GM19025 (cell line): ENCODE measurements around the gene DEPDC4.
"Not testable (repeated sequence)": the region's sequence is repeated elsewhere in the genome, so short reads cannot be mapped to it uniquely, and the experiment has no call there.

Source experiments
- ATAC-seq: cut with Tn5 transposase; IDR thresholded peaks from one replicate; pipeline ENCODE4 v1.9.1; 2021; ENCODE audit warnings: mild to moderate bottlenecking, low read depth, moderate library complexity; ENCODE audit not compliant: unreplicated experiment

Gene DEPDC4

DNA sequence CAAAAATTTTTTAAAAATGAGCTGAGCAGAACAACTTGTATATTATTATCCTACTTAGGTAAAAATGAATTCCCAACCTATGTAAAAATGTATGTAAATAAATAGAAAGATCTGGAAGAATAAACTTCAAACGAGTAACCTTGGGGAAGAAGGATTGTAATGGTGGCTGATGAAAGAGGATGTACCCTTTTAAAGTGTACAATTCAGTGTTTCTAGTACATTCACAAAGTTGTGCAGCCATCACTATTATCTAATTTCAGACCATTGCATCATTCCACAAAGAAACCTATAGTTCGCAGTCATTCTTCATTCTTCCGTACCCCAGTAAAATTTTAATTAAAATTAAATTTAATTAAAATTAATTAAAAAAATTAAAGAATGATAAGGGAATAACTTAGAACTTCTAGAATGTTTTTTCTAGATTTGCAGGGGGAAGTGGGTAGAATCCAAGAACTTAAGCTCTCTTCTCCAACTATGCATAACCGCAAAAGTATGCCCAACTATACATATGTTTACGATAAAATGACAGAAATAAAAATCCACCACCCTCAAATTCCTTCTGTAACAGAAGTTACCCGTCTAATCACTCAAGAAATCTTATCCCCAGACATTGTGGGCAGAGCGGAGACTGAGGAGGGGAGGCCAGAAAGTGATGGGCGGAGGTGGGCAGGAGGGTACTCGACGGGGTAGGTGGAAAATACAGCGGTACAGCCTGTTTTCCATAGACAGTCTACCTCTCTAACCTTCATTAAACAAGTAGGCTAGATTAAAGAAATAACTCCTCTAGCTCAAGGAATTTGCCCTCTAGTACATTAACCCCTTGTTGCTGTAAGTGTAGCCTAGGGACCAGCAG is 921 bp downstream of the DEPDC4 start:
- peak; percentile 9 for ATAC-seq

DNA sequence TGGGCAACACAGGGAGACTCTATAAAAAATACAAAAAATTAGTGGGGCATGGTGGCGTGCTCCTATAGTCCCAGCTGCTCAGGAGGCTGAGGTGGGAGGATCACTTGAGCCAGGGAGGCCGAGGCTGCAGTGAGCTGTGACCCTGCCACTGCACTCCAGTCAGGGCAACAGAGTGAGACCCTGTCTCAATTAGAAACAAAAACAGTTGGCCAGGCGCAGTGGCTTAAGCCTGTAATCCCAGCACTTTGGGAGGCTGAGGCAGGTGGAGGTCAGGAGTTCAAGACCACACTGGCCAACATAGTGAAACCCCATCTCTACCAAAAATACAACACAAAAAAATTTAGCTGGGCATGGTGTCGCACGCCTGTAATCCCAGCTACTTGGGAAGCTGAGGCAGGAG is 1.8 kb downstream of the DEPDC4 start:
- not testable (repeated sequence) for ATAC-seq

DNA sequence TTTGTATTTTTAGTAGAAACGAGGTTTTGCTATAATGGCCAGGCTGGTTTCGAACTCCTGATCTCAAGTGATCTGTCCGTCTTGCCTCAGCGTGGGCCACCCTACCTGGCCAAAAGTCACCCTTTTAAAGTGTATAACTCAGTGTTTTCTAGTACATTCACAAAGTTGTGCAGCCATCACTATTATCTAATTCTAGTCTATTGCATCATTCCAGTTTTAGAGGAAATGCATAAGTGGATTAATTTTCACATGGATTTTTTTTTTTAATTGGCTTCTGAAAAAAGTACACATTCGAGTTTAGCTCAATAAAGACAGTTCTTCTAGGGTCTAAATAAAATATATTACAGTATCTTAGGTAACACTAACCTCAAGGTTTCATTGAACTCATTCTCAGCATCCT is 3.7 kb downstream of the DEPDC4 start:
- no peak for ATAC-seq

DNA sequence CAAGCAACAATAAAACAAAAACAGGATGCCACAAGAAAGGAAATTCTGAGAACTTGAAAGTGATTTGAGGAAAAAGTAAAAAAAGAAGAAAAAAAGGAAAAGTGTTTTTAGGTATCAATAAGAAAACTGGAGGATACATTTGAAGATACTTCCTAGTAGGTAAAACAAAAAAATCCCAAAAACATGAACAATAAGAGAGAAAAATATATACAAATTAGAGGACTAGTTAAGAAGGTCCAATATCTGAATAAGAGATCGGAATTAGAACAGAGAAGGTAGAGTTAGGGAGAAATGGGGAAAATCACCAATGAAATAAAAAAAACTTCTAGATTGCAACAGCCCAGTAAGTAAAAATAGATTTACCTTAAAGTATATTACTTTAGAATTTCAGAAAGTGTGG is 8.8 kb downstream of the DEPDC4 start:
- no peak for ATAC-seq

DNA sequence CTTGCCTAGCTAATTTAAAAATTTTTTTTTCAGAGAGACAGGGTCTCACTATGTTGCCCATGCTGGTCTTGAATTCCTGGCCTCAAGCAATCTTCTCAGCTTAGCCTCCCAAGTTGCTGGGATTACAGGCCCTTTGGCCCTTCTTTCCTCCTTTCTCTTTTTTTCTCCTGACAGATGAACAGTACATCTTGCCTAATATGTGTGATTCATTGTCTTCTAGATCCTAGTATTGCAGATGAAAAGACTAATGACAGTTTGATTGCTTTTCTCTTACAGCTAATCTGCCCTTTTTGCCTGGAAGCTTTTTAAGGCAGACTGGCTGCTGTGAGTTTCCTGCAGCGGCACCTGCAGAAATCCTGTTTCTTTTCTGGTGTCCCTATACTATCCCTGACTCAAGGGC is 12.0 kb downstream of the DEPDC4 start:
- no peak for ATAC-seq

DNA sequence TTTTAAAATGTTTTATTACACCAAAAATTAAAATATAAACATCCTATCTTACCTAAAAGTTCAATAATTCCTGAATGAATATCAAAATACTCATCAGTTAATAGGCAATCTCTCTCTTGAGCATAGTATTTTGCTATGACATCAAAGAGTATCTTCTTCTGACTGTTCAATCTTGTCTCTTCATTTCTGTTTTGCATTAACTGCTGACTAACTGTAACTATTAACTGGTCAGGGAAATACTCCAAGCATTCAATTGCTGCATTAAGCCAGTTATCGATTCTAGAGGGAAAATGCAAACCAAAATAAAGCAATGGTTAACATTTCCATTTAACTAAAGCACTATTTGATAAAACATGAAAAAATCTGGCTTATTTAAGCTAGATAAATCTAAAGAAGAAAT is 13.4 kb downstream of the DEPDC4 start:
- ATAC-seq, result no peak

DNA sequence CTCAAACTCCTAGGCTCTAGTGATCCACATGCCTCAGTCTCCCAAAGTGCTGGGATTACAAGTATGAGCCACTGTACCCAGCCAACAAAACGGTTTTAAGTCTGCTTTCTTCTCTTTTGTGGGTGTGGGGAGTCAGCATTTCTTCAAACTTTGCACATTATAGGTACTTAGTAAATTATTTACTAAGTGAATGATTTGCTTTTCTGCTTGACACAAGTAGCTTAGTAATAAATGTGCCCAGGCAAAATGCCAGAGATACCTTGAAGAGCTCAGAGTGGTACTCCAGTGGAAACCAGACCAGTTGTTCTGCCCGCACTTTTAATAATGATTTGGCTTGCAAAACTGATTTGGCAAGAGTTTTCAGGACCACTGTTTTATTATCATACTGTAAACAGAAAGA is 15.0 kb downstream of the DEPDC4 start:
- ATAC-seq, result no peak

DNA sequence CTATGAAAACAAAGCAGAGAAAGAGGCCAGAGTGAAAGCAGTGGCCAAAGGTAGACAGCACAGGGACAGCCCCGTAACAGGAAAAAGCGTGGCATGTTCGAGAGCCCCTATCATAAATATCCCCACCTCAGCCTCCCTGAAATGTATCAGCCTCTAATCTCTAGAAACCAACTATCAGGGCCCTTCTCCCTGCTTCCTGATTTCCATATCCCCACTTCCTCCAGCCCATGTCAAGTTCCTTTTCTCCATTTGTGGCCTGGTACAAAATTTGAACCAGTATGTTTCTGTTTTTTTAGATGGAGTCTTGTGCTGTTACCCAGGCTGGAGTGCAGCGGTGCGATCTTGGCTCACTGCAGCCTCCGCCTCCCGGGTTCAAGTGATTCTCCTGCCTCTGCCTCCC is 16.9 kb downstream of the DEPDC4 start:
- ATAC-seq, result no peak

DNA sequence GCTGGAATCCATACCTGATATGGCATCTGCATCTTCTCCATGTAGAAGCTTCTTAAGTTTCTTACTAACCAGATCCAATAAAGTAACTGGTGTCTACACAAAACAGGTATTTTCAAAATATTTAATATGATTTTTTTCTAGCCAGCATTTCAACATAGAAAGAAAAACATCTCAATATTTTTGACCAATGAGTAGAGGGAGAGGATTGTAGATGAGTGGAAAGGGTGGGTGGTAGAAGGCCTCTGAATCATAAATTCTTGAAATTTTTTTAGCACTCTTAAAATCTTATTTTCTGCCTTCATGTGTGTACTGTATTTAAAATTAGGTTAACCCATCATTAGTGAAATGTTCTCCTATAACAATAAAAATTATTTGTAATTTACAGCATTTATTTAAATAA is 18.0 kb downstream of the DEPDC4 start:
- no peak for ATAC-seq

DNA sequence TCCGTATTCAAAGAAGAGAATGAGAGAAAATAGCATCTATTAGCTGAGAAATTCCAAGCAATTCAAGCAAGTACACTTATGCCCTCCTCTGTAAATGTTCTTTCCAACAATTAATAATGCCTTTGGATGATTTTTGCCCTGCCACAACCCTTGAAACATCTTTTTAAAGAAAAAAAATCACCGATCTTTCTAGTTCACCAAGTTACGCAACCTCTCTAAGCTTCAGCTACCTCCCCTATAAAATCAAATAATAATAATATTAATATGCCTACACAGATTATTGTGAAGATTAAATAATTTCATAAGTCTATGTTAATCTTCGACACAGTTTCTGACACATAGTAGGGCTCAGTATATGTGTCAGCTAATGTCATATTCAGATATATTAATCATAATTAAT is 19.1 kb downstream of the DEPDC4 start:
- ATAC-seq, result no peak

DNA sequence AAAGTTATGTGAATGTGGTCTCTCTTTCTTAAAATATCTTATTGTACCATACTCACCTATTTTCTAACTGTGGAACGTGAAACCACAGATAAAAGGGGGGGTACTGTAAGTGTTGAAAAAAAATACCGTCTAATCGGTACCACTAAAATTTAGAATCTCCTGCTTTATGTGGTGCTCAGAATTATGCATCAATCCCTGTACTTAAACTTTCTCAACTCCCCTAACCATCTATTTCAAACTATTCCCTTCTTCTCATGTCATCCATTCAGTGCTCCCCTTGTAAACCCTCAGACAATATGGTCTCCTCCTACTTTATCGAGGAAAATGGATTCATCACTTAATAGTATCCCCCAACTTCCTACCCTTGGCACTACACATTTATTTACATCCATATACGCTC is 23.7 kb downstream of the DEPDC4 start:
- ATAC-seq, result no peak

DNA sequence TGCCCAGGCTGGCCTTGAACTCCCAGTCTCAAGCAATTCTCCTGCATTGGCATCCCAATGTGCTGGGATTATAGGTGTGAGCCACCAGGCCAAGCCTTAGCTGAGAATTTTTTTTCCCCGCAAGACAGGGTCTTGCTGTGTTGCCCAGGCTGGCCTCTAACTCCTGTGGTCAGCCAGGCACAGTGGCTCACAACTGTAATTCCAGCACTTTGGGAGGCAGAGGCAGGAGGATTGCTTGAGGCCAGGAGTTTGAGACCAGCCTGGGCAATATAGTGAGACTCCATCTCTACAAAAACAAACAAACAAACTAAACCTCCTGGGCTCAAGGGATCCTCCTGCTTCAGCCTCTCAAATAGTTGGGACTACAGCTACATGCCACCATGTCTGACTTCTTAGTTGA is 27.3 kb downstream of the DEPDC4 start:
- ATAC-seq, result no peak

DNA sequence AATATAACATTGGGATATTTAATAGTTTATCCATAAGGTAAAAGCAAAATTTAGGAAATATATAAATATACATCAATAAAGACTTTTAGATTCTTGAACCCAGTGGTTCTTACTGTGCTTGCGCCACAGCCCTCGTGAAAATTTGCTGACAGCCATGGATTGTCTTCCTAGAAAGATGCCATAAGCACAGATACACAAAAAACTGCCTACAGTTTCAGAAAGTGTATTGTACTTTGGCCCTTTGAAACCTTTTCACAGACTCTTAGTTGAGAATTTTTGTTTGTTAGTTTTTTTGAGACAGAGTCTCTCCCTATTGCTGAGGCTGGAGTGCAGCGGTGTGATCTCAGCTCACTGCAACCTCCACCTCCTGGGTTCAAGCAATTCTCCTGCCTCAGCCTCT is 28.1 kb downstream of the DEPDC4 start:
- ATAC-seq, result no peak

DNA sequence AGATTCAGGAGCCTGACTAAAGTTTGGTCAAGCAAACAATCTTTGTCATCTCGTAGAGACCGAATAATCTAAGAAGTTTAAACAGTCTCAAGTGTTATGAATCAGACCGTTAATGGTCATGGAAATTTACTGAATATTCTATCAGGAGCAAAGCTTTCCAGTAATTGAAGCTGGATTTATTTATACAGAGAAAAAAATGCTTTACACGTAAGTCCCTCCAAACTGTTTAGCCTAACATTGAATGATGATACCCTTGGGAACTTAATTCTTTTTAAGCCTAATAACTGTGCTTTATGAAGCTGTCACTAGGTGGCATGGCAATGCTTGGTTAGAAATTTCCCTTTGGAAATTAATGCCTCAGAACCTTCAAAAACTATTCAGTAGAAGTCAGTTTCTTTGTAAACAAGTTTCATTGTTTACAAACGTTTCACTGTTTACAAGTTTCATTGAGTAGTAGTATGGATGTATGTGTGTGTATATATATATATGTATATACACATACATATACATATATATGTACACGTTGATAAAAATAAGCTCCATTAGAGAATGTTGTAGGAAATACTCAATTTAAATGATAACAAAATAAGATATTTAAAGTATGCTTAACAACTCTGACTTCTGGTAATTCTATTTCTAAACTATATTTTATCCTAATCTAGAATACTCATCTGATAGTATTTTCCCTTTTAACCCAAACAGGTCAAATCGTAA is 32.1 kb downstream of the DEPDC4 start:
- no peak for ATAC-seq

DNA sequence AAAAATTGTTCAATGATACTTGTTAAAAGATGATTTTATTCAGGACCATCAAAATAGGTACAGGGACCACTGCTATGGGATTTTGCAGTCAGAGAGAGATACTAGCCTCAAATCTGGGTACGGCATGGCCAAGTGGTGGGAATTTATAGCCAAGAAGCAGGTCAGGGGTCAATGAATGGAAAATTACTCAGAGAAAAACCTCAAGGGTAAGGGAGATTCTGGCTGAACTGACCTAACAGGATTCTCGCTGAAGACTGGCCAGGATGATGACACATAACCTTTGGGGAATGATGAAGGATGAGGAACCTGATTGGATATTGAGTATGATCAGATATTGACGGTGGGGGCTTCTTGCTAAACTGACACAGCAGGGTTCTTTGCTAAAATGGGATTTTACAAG is 32.7 kb downstream of the DEPDC4 start:
- no peak for ATAC-seq

DNA sequence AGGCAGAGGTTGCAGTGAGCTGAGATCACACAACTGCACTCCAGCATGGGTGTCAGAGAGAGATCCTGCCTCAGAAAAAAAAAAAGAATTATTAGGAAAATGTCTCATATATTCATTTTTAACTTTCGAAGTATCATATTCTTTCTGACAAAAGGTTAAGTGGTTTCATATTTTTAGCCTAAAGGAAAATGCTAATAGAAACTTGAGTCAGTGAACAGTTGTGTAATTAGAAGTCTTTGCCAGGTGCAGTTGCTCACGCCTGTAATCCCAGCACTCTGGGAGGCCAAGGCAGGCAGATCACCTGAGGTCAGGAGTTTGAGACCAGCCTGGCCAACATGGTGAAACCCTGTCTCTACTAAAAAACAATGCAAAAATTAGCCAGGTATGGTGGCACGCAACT is 35.0 kb downstream of the DEPDC4 start:
- ATAC-seq, result not testable (repeated sequence)

DNA sequence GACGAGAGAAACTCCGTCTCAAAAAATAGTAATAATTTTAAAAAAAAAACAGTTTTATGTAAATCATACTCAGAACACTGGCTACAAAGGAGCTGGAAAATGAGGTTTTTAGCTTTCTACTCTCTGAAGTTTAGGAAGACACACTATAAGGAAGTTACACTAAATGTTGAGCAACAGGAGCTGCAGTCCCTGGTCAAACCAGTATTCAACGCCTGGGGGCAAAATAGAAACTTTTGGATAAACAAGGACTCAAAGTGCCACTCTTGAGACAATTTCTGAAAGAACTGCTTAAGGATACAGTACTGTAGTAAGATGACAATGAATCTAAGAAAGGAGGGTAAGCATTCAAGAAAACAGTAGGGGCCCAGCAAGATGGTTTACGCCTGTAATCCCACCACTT is 37.0 kb downstream of the DEPDC4 start:
- ATAC-seq, result no peak

DNA sequence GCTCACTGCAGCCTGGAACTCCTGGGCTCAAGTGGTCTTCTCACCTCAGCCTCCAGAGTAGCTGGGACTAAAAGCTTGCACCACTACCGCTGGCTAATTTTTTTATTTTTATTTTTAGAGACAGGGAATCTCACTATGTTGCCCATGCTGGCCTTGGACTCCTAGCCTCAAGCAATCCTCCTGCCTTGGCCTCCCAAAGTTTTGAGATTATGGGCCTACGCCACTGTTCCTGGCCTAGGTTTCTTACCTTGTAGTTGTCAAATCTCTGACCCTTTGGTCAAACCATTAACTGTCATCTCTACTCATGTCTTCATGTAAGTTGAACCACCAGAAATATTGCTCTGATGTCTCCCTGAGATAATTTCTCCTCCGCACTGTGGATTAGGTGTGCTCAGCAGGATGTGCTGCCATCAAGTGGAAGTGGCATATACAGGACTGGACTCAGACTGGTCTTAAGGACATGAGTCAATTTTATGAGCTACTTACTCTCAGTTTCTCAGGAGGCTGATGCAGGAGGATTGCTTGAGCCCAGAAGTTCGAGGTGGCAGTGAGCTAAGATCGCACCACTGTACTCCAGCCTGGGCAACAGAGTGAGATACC is 37.7 kb downstream of the DEPDC4 start:
- ATAC-seq, result no peak

DNA sequence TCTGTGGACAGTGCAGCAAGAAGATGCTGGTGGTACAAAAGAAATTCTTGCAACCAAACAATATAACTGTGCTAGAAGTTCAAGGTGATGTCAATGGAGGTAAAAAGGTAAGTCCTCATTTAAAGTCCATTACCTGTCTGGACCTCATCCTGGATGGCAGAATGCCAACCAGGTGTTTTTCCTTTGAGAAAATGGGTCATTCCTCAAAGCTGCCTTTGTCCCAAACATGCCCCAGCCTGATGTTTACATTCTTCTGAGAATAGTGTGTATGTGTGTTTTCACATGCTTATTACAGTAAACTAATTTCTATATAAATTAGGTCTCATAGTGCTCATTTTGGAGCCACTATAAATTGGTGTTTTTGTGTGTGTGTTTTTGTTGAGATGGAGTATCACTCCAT is 41.4 kb downstream of the DEPDC4 start:
- ATAC-seq, result no peak

DNA sequence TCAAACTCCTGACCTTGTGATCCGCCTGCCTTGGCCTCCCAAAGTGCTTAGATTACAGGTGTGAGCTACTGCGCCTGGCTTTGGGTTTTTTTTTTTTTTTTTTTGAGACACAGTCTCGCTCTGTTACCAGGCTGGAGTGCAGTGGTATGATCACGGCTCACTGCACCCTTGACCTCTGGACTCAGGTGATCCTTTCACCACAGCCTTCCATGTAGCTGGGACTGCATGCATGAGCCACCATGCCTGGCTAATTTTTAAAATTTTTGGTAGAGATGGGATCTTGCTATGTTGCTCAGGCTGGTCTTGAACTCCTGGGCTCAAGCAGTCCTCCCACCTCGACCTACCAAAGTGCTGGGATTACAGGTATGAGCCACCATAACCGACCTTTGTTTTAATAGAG is 44.7 kb downstream of the DEPDC4 start:
- not testable (repeated sequence) for ATAC-seq

DNA sequence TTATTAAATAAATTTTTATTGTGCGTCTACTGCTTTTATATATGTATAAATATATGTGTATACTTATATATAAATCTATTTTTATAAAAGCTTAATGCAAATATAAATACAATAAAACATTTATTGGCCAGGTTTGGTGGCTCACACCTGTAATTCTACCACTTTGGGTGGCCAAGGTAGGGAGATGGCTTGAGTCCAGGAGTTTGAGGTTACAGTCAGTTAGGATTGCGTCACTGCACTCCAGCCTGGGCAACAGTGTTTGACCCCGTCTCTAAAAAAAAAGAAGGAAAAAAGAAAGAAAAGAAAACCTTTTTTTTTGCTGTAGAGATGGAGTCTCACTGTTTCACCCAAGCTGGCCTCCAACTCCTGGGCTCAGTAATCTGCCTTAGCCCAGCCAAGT is 45.4 kb downstream of the DEPDC4 start:
- ATAC-seq, result no peak
